ENCODE results near the gene PVALEF.

PVALEF gene

GRCh38 chr17:81228420-81228819 is 63.1 kb downstream of the PVALEF start:
- Histone ChIP-seq H3K9me3 (ENCODE audit: control insufficient read depth in 2 of 2, low read length in 2 of 2) (no peaks in the 10 kb centered on the region), H3K27me3 (ENCODE audit: control insufficient read depth in 2 of 2, insufficient read depth in 2 of 2, low read length in 2 of 2) (no peaks in the 10 kb centered on the region), H3K36me3 (ENCODE audit: control insufficient read depth in 2 of 2, insufficient read depth in 2 of 2, low read length in 2 of 2) (peaks cover 18 to 29% of the 10 kb centered on the region in 2 donors), H3K27ac (ENCODE audit: low read depth in 2 of 2, low read length in 2 of 2) (peak overlapping the region in 1 of 2 donors; percentile 48), H3K4me3 (ENCODE audit: low read length in 2 of 2) (no peak overlapping the region), H3K9ac (ENCODE audit: low read depth in 1 of 2, low read length in 2 of 2) (no peak overlapping the region), H3K4me1 (ENCODE audit: control insufficient read depth in 2 of 2, insufficient read depth in 2 of 2, low read length in 2 of 2) (peaks cover 6% of the 10 kb centered on the region in 2 donors)

- Histone ChIP-seq H3K4me1 (ENCODE audit: control insufficient read depth in 2 of 2, insufficient read depth in 2 of 2, low read length in 2 of 2) (peaks cover 1 to 2% of the 10 kb centered on the region in 2 donors), H3K27ac (ENCODE audit: low read depth in 2 of 2, low read length in 2 of 2) (peak overlapping the region in 1 of 2 donors; percentile 48), H3K4me3 (ENCODE audit: low read length in 2 of 2) (no peak overlapping the region), H3K27me3 (ENCODE audit: control insufficient read depth in 2 of 2, insufficient read depth in 2 of 2, low read length in 2 of 2) (no peaks in the 10 kb centered on the region), H3K9ac (ENCODE audit: low read depth in 1 of 2, low read length in 2 of 2) (no peak overlapping the region), H3K36me3 (ENCODE audit: control insufficient read depth in 2 of 2, insufficient read depth in 2 of 2, low read length in 2 of 2) (peaks cover 18 to 34% of the 10 kb centered on the region in 2 donors), H3K9me3 (ENCODE audit: control insufficient read depth in 2 of 2, low read length in 2 of 2) (no peaks in the 10 kb centered on the region)
Observed at GRCh38 chr17:81228834-81229665, 63.7 kb downstream of the PVALEF start.

- Histone ChIP-seq H3K9ac (ENCODE audit: low read depth in 1 of 2, low read length in 2 of 2) (no peak overlapping the region), H3K4me1 (ENCODE audit: control insufficient read depth in 2 of 2, insufficient read depth in 2 of 2, low read length in 2 of 2) (peaks cover 0 to 2% of the 10 kb centered on the region in 2 donors), H3K4me3 (ENCODE audit: low read length in 2 of 2) (no peak overlapping the region), H3K36me3 (ENCODE audit: control insufficient read depth in 2 of 2, insufficient read depth in 2 of 2, low read length in 2 of 2) (peaks cover 18 to 34% of the 10 kb centered on the region in 2 donors), H3K9me3 (ENCODE audit: control insufficient read depth in 2 of 2, low read length in 2 of 2) (no peaks in the 10 kb centered on the region), H3K27ac (ENCODE audit: low read depth in 2 of 2, low read length in 2 of 2) (no peak overlapping the region), H3K27me3 (ENCODE audit: control insufficient read depth in 2 of 2, insufficient read depth in 2 of 2, low read length in 2 of 2) (no peaks in the 10 kb centered on the region)
Observed at GRCh38 chr17:81229666-81229920, 64.3 kb downstream of the PVALEF start.

GRCh38 chr17:81230043-81230820 is 64.9 kb downstream of the PVALEF start:
- peaks cover 18 to 34% of the 10 kb centered on the region in 2 donors for H3K36me3 ChIP-seq (ENCODE audit: control insufficient read depth in 2 of 2, insufficient read depth in 2 of 2, low read length in 2 of 2)
- no peak overlapping the region for H3K9ac ChIP-seq (ENCODE audit: low read depth in 1 of 2, low read length in 2 of 2)
- no peaks in the 10 kb centered on the region for H3K27me3 ChIP-seq (ENCODE audit: control insufficient read depth in 2 of 2, insufficient read depth in 2 of 2, low read length in 2 of 2)
- H3K27ac ChIP-seq (ENCODE audit: low read depth in 2 of 2, low read length in 2 of 2): no peak overlapping the region
- no peaks in the 10 kb centered on the region for H3K9me3 ChIP-seq (ENCODE audit: control insufficient read depth in 2 of 2, low read length in 2 of 2)
- H3K4me3 ChIP-seq (ENCODE audit: low read length in 2 of 2): no peak overlapping the region
- peaks cover 0 to 2% of the 10 kb centered on the region in 2 donors for H3K4me1 ChIP-seq (ENCODE audit: control insufficient read depth in 2 of 2, insufficient read depth in 2 of 2, low read length in 2 of 2)

GRCh38 chr17:81231121-81231645 is 65.9 kb downstream of the PVALEF start:
- peaks cover 18 to 34% of the 10 kb centered on the region in 2 donors for H3K36me3 ChIP-seq (ENCODE audit: control insufficient read depth in 2 of 2, insufficient read depth in 2 of 2, low read length in 2 of 2)
- H3K27ac ChIP-seq (ENCODE audit: low read depth in 2 of 2, low read length in 2 of 2): no peak overlapping the region
- no peak overlapping the region for H3K9ac ChIP-seq (ENCODE audit: low read depth in 1 of 2, low read length in 2 of 2)
- no peaks in the 10 kb centered on the region for H3K9me3 ChIP-seq (ENCODE audit: control insufficient read depth in 2 of 2, low read length in 2 of 2)
- no peak overlapping the region for H3K4me3 ChIP-seq (ENCODE audit: low read length in 2 of 2)
- H3K27me3 ChIP-seq (ENCODE audit: control insufficient read depth in 2 of 2, insufficient read depth in 2 of 2, low read length in 2 of 2): no peaks in the 10 kb centered on the region
- peaks cover 0 to 2% of the 10 kb centered on the region in 2 donors for H3K4me1 ChIP-seq (ENCODE audit: control insufficient read depth in 2 of 2, insufficient read depth in 2 of 2, low read length in 2 of 2)

- Histone ChIP-seq H3K4me3 (ENCODE audit: low read length in 2 of 2) (no peak overlapping the region), H3K27ac (ENCODE audit: low read depth in 2 of 2, low read length in 2 of 2) (no peak overlapping the region), H3K36me3 (ENCODE audit: control insufficient read depth in 2 of 2, insufficient read depth in 2 of 2, low read length in 2 of 2) (peaks cover 18 to 34% of the 10 kb centered on the region in 2 donors), H3K9ac (ENCODE audit: low read depth in 1 of 2, low read length in 2 of 2) (no peak overlapping the region), H3K4me1 (ENCODE audit: control insufficient read depth in 2 of 2, insufficient read depth in 2 of 2, low read length in 2 of 2) (peaks cover 0 to 2% of the 10 kb centered on the region in 2 donors), H3K27me3 (ENCODE audit: control insufficient read depth in 2 of 2, insufficient read depth in 2 of 2, low read length in 2 of 2) (no peaks in the 10 kb centered on the region), H3K9me3 (ENCODE audit: control insufficient read depth in 2 of 2, low read length in 2 of 2) (no peaks in the 10 kb centered on the region)
Observed at GRCh38 chr17:81231766-81232581, 66.7 kb downstream of the PVALEF start.
